Adipose tissue (tissue), 3 donors: ENCODE results near the gene ABI3BP. TPM values are rescaled to one million over a fixed set of nuclear protein-coding genes. Genes with fewer than 3 reads are reported as not detected.

ENCODE experiments used
- H3K27ac ChIP-seq: one replicate; pipeline ENCODE4 v1.5.1; 2013; ENCODE audit warnings: low read depth, low read length
- WGBS, 3 donors: extraction: QIAGEN DNeasy Blood & Tissue Kit; methylation state at CpG; one replicate each; pipeline ENCODE4 v1.1.7; 2013; 5-methylcytosine and 5-hydroxymethylcytosine counted together
- polyA plus RNA-seq, 3 donors: library from polyadenylated mRNA; stranded (reverse); fragments of 200-250 nt; gene quantifications; one replicate each; pipeline ENCODE4 v1.2.3, GENCODE V29; 2013
- donor health status: healthy with polysubstance abuse.
- donor health status: Bipolar disorder and iron deficiency.
- donor health status: healthy.

The ABI3BP gene
- polyA plus RNA-seq, 3 donors, result 2.4 to 16.4 (median 16.1) TPM

DNA sequence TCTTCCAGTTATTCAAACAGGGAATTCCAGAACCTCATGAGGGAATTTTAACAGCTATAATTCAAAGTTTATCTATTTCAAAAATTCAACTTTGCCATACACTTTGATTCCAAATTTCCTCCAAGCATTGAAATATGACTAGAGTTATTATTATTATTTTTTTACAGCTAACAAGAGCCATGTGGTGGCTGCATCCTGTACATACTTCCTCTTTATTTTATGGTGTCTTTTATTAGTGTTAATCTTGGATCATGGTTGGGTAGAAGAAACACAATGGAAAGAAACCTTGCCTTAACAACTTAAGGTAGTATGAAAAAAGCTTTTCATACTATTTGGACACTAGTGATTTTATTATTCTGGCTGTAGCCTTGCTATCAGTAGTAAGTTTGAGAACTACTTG is 231.3 kb downstream of the ABI3BP start:
- no peak overlapping the region for H3K27ac ChIP-seq

- 38 to 67% (median 59%) methylated on average over 1 of the region's 1 CpG for WGBS, 3 donors
- no peak overlapping the region for H3K27ac ChIP-seq
Observed at GRCh38 chr3:100761211-100761942, 231.8 kb downstream of the ABI3BP start.

- WGBS, 3 donors, result 47 to 59% (median 52%) methylated on average over 4 of the region's 4 CpGs
- no peak overlapping the region for H3K27ac ChIP-seq
Observed at GRCh38 chr3:100760377-100760776, 232.8 kb downstream of the ABI3BP start.

- H3K27ac ChIP-seq, result no peak overlapping the region
Observed at GRCh38 chr3:100759950-100760349, 233.3 kb downstream of the ABI3BP start.

GRCh38 chr3:100759159-100759558 is 234.1 kb downstream of the ABI3BP start:
- no peak overlapping the region for H3K27ac ChIP-seq
- WGBS, 3 donors, result 45 to 59% (median 51%) methylated on average over 3 of the region's 3 CpGs

DNA sequence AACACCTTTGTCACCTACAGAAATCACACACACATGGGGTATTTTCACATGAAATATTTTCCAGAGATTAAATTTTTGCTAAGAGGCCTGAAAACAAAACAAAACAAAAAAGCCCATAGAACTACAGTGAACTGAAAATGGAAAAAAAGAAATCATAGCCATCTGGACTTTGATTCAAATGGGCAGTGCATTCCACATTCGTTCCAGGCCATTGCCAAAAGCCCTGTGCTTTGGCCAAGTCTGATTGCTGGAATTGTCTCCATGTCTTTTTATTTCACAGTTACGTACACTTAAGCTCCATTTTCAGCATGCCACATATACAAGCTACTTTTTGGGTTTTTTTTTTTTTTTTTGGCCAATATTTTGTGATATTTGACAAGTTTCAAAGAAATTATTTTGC is 236.8 kb downstream of the ABI3BP start:
- no peak overlapping the region for H3K27ac ChIP-seq
- 42 to 45% (median 44%) methylated on average over 2 of the region's 2 CpGs for WGBS, 3 donors

DNA sequence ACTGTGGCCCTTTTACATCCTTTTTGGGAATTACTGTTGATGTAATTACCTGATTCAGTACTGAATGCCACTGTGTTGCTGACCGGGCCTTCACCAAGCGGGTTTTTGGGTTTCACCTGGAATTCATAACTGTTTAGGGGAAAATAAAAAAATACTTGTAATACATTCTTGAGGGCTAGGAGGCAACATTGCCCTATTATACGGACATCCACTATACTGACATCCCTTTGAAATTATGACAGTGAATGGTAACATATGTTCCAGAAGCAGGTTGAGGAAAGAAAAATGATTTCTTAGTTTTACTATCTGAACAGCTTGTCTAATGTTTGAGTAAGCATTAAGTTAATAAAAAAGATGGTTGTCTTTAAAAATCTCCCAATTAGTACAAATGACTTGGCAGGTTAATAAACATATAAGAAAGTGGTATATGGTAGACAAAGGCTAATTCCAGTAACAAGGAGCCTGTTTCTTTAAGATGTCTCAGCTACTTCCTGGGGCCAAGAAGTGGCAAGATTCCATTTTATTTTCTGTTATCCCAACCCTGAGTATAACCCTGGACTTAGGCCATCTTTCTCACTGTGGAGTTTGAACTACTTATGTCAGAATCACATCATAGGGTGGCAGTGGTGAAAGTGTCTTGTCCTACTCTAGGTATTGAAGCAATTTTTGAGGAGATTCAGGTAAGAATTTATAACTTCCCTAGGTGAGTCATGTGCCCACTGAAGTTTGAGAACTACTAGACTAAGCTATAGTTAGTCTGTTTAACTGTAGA is 238.5 kb downstream of the ABI3BP start:
- 70 to 93% (median 76%) methylated on average over 3 of the region's 3 CpGs for WGBS, 3 donors
- H3K27ac ChIP-seq, result no peak overlapping the region

DNA sequence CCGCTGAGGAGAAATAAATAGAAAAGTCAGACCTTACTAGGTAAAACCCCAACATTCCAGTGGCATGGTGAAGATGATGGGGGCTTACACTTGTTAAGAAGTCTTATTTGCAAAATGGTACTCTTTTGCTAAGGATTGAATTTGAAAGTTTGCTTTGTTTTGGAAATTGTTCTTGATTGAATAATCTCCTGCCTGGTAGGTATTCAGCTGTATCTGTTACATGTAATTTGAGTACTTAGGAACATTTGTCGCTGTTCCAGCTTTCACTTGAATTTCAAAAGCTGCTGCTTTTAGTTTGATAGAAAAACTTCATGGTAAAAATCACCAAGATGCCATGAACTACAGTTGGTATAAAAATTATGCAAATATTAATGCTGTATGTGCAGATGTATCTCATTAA is 239.4 kb downstream of the ABI3BP start:
- H3K27ac ChIP-seq, result no peak overlapping the region
- 90 to 99% (median 92%) methylated on average over 2 of the region's 2 CpGs for WGBS, 3 donors

- WGBS, 3 donors, result 22 to 67% (median 54%) methylated on average over 2 of the region's 2 CpGs
- no peak overlapping the region for H3K27ac ChIP-seq
Observed at GRCh38 chr3:100748967-100749366, 244.3 kb downstream of the ABI3BP start.

GRCh38 chr3:100748220-100748619 is 245.0 kb downstream of the ABI3BP start:
- H3K27ac ChIP-seq, result no peak overlapping the region
- 96 to 97% (median 96%) methylated on average over 6 of the region's 6 CpGs for WGBS, 3 donors

DNA sequence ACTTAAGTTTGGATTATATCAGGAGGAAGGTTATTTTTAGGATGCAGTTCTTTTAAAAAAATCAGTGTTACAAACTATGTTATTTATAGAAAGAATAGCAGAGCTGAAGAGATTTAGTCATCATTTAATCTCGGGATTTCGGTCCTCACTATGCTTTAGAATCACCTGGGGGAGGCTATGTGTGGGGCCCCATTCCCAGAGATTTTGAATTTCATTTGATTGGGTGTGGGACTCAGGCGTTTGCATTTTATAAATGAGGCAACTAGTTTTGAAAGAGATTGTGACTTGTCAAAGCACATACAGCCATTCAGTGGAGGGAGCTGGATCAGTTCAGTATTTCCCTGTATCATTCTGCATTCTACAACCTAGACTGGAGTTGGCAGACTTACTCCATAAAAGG is 247.1 kb downstream of the ABI3BP start:
- WGBS, 3 donors, result 85 to 90% (median 89%) methylated on average over 3 of the region's 3 CpGs
- no peak overlapping the region for H3K27ac ChIP-seq

DNA sequence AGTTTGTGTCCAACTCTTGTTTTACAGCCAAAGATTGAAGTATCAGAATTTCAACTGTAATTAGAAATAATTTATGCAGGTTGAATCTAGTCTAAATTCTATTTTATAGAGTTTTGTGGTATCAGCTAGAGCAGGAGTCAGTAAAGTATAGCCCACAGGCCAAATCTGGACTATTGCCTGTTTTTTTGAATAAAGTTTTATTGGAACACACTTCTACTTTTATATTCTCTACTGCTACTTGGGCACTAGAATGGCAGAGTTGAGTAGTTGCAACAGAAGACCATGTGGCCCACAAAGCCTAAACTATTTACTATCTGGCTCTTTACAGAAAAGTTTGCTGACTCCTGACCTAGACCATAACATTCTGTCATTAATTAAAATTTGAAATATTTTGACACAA is 247.6 kb downstream of the ABI3BP start:
- H3K27ac ChIP-seq, result no peak overlapping the region

- WGBS, 3 donors, result 95 to 100% (median 98%) methylated on average over 2 of the region's 2 CpGs
Observed at GRCh38 chr3:100744671-100745070, 248.6 kb downstream of the ABI3BP start.

DNA sequence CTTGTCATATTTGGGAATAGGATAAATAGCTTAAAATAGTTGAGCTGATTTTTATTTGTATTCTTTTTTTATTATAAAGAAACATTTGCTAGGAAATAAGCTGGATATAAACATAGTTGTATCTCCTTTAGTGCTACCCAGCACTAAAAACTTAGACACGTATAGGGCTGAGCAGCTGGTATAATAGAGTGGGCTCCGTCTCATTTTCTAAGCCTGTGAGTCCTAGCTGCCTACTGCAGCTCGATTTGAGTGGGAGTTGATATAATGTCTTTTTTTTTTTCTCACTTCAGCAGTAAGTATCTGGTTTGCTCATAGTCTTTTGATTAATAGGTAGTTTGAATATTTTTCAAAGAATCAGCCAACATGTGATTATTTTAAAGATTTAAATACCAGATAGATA is 249.7 kb downstream of the ABI3BP start:
- 87 to 90% (median 89%) methylated on average over 3 of the region's 3 CpGs for WGBS, 3 donors
- H3K27ac ChIP-seq, result no peak overlapping the region

More at GRCh38 chr3:100744671-100745070, 248.6 kb downstream of the ABI3BP start:
- H3K27ac ChIP-seq, result no peak overlapping the region

DNA sequence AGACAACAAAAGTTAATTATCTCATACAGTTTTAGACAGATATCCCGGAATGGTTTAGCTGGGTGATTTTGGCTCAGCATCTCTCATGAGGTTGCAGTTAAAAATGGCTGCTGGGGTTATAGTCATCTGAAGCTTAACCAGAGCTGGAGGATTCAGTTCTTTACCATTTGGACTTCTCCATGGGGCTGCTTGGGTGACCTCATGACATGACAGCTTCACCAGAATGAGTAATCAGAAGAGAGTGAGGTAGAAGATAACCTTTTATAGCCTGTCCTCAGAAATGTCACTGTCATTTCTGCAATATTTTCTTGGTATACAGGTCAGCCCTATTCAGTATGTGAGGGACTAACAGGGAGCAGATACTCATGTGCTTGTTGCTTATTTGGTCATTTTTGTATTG is 253.0 kb downstream of the ABI3BP start:
- H3K27ac ChIP-seq, result no peak overlapping the region
- WGBS, 3 donors, result 84 to 96% (median 88%) methylated on average over 1 of the region's 1 CpG

GRCh38 chr3:100737334-100737733 is 255.9 kb downstream of the ABI3BP start:
- no peak overlapping the region for H3K27ac ChIP-seq
- WGBS, 3 donors, result 18 to 52% (median 45%) methylated on average over 2 of the region's 2 CpGs

- H3K27ac ChIP-seq, result no peak overlapping the region
- 77 to 93% (median 90%) methylated on average over 3 of the region's 3 CpGs for WGBS, 3 donors
Observed at GRCh38 chr3:100732435-100732834, 260.8 kb downstream of the ABI3BP start.

- WGBS, 3 donors, result 68 to 78% (median 69%) methylated on average over 3 of the region's 3 CpGs
- H3K27ac ChIP-seq, result no peak overlapping the region
Observed at GRCh38 chr3:100730524-100730923, 262.7 kb downstream of the ABI3BP start.

DNA sequence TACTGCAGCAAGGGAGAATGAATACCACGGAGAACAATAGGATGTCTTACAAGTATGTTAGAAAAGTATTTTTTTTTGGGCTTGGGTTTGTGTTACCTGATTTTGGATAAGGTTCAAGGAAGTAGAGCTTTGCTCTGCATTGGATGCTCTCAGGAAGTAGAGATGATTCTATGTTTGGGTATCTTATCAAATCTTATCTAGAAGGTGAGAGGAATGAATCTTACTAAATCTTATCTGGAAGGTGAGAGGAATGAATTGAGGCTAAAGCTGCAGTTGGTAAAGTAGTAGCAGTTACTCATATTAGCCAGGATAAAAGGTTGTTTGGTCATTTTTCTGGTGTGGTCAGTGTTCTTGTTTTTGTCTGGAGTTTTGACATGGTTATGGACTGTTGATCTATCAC is 266.5 kb downstream of the ABI3BP start:
- no peak overlapping the region for H3K27ac ChIP-seq
- WGBS, 3 donors, result 78 to 95% (median 91%) methylated on average over 1 of the region's 1 CpG

GRCh38 chr3:100725935-100726513 is 267.2 kb downstream of the ABI3BP start:
- WGBS, 3 donors, result 89 to 98% (median 96%) methylated on average over 3 of the region's 3 CpGs
- no peak overlapping the region for H3K27ac ChIP-seq
